Body of pancreas (tissue), 4 donors: ENCODE results near the gene NEO1. TPM values are rescaled to one million over a fixed set of nuclear protein-coding genes. Genes with fewer than 3 reads are reported as not detected.

Experiments
- ATAC-seq: fragments of 150-250 bp; one replicate; pipeline ENCODE4 v1.9.1; 2016
- DNase-seq, 4 donors: peaks; one replicate each; pipeline ENCODE4 v3.0.0-alpha.2; 2019
- H3K27ac ChIP-seq, 4 donors: fragments of 200-600 bp; sonication (generic); 1 replicate in 3 of 4; 2 replicates in 1 of 4; pipeline versions ENCODE4 v1.5.1 to v1.6.1; 2016 to 2019; ENCODE audit warnings: mild to moderate bottlenecking in 1 of 4, mixed read lengths in 1 of 4, moderate library complexity in 1 of 4
- H3K27me3 ChIP-seq, 2 donors: fragments of 200-600 bp; sonication (generic); one replicate each; pipeline ENCODE4 v1.6.0; 2016; ENCODE audit warnings: mild to moderate bottlenecking in 1 of 2
- H3K36me3 ChIP-seq, 2 donors: fragments of 200-600 bp; sonication (generic); replicated peaks in 1 of 2; 2 replicates each; pipeline ENCODE4 v1.5.1; 2016; ENCODE audit warnings: low read depth in 2 of 2; ENCODE audit not compliant: insufficient read depth in 1 of 2
- H3K4me1 ChIP-seq: fragments of 200-600 bp; sonication (generic); one replicate; pipeline ENCODE4 v1.6.0; 2016
- H3K4me3 ChIP-seq, 2 donors: fragments of 200-600 bp; sonication (generic); 1 replicate in 1 of 2; 2 replicates in 1 of 2; pipeline ENCODE4 v1.5.1; 2016 to 2019
- H3K9me3 ChIP-seq, 3 donors: fragments of 200-600 bp; sonication (generic); 1 replicate in 2 of 3; 2 replicates in 1 of 3; pipeline ENCODE4 v1.5.1; 2016
- CTCF ChIP-seq, 7 experiments: fragments of 450-650 bp in 4 of 7; fragments of 200-600 bp in 3 of 7; sonication (generic) in 3 of 7; IDR thresholded peaks; one replicate each; pipeline ENCODE4 v1.5.1; 2016 to 2019; ENCODE audit warnings: antibody characterized with exemption in 7 of 7
- POLR2A ChIP-seq, 3 donors: fragments of 450-650 bp; IDR thresholded peaks; one replicate each; pipeline ENCODE4 v1.6.1; 2016; ENCODE audit warnings: antibody characterized with exemption in 3 of 3, mild to moderate bottlenecking in 2 of 3
- WGBS, 2 donors: methylation state at CpG; one replicate each; pipeline ENCODE4 v1.1.5; 2017; 5-methylcytosine and 5-hydroxymethylcytosine counted together
- intact Hi-C: fragments of 100-400 bp; cut with DNase I; formaldehyde crosslinking; loops from one replicate; pipeline ENCODE4 v1.15.1; 2023
- total RNA-seq, 2 donors: library from RNA; depleted of rRNA; stranded (reverse); fragments of >200 nt; gene quantifications; one replicate each; pipeline ENCODE4 v1.1.0, GENCODE V29; 2016

NEO1 gene
- total RNA-seq, 2 donors from 2014 or later, result 18.2 to 29.7 TPM

GRCh38 chr15:73114064-73114463, 61.8 kb downstream of the NEO1 start:
- no peak for TF ChIP-seq POLR2A (IDR thresholded peaks at IDR 0.05)
- no peak for TF ChIP-seq CTCF (IDR thresholded peaks at IDR 0.05)
- no peak overlapping the region for H3K27ac ChIP-seq
- H3K27me3 ChIP-seq, result no peaks in the 10 kb centered on the region
- no peaks in the 10 kb centered on the region for H3K9me3 ChIP-seq
- no peak for DNase-seq
- no peak for ATAC-seq
- no peak overlapping the region for H3K4me3 ChIP-seq
- peaks cover 12% of the 10 kb centered on the region for H3K4me1 ChIP-seq
- intact Hi-C loops, result no loop called here
- WGBS, 2 donors, result 82 to 91% methylated on average over 7 of the region's 7 CpGs
- no peaks in the 10 kb centered on the region for H3K36me3 ChIP-seq

GRCh38 chr15:73116164-73116563, 63.9 kb downstream of the NEO1 start:
- WGBS, 2 donors, result 89 to 95% methylated on average over 2 of the region's 2 CpGs
- Histone ChIP-seq H3K4me1 (no peaks in the 10 kb centered on the region), H3K27ac (no peak overlapping the region), H3K27me3 (no peaks in the 10 kb centered on the region), H3K36me3 (no peaks in the 10 kb centered on the region), H3K9me3 (no peaks in the 10 kb centered on the region), H3K4me3 (no peak overlapping the region)
- TF ChIP-seq POLR2A (IDR thresholded peaks at IDR 0.05), result no peak
- TF ChIP-seq CTCF (IDR thresholded peaks at IDR 0.05), result no peak
- ATAC-seq (no peak), DNase-seq (no peak)
- intact Hi-C loops, result no loop called here

GRCh38 chr15:73118055-73118454, 65.8 kb downstream of the NEO1 start:
- H3K9me3 ChIP-seq, result no peaks in the 10 kb centered on the region
- H3K36me3 ChIP-seq, result no peaks in the 10 kb centered on the region
- DNase-seq, result no peak
- no peak for ATAC-seq
- no peaks in the 10 kb centered on the region for H3K4me1 ChIP-seq
- 89% methylated on average over 3 of the region's 3 CpGs for WGBS, 2 donors
- no peak overlapping the region for H3K27ac ChIP-seq
- no peak overlapping the region for H3K4me3 ChIP-seq
- no peaks in the 10 kb centered on the region for H3K27me3 ChIP-seq
- intact Hi-C loops, result no loop called here
- TF ChIP-seq POLR2A (IDR thresholded peaks at IDR 0.05) (no peak), CTCF (IDR thresholded peaks at IDR 0.05) (no peak)

GRCh38 chr15:73119478-73119877, 67.2 kb downstream of the NEO1 start:
- no peak overlapping the region for H3K27ac ChIP-seq
- H3K4me1 ChIP-seq, result no peaks in the 10 kb centered on the region
- no peak for DNase-seq
- ATAC-seq, result no peak
- H3K27me3 ChIP-seq, result no peaks in the 10 kb centered on the region
- no peak overlapping the region for H3K4me3 ChIP-seq
- no peak for TF ChIP-seq CTCF (IDR thresholded peaks at IDR 0.05)
- no peak for TF ChIP-seq POLR2A (IDR thresholded peaks at IDR 0.05)
- H3K9me3 ChIP-seq, result no peaks in the 10 kb centered on the region
- no peaks in the 10 kb centered on the region for H3K36me3 ChIP-seq
- 93 to 95% methylated on average over 6 of the region's 6 CpGs for WGBS, 2 donors
- intact Hi-C loops, result no loop called here

GRCh38 chr15:73120269-73120668, 68.0 kb downstream of the NEO1 start:
- no peak overlapping the region for H3K27ac ChIP-seq
- no peaks in the 10 kb centered on the region for H3K9me3 ChIP-seq
- DNase-seq (no peak), ATAC-seq (no peak)
- no peaks in the 10 kb centered on the region for H3K27me3 ChIP-seq
- no peaks in the 10 kb centered on the region for H3K4me1 ChIP-seq
- H3K36me3 ChIP-seq, result no peaks in the 10 kb centered on the region
- no peak overlapping the region for H3K4me3 ChIP-seq
- intact Hi-C loops, result no loop called here
- TF ChIP-seq CTCF (IDR thresholded peaks at IDR 0.05) (no peak), POLR2A (IDR thresholded peaks at IDR 0.05) (no peak)
